Measurements from ENCODE around the gene TEX29.

Gene TEX29

GRCh38 chr13:111339366-111340143 lies 19.1 kb downstream of the TEX29 start:
- no peak for DNase-seq (ENCODE audit: low read depth in 3 of 3, low spot score in 1 of 3)

- DNase-seq (ENCODE audit: low read depth in 3 of 3, low spot score in 1 of 3) = no peak
Observed at GRCh38 chr13:111341886-111342285, 21.4 kb downstream of the TEX29 start.

GRCh38 chr13:111342721-111343120 lies 22.3 kb downstream of the TEX29 start:
- DNase-seq (ENCODE audit: low read depth in 3 of 3, low spot score in 1 of 3) = no peak

- DNase-seq (ENCODE audit: low read depth in 3 of 3, low spot score in 1 of 3) = no peak
Observed at GRCh38 chr13:111343186-111343805, 22.9 kb downstream of the TEX29 start.

GRCh38 chr13:111344471-111345191 lies 24.2 kb downstream of the TEX29 start:
- no peak for DNase-seq (ENCODE audit: low read depth in 3 of 3, low spot score in 1 of 3)

- DNase-seq (ENCODE audit: low read depth in 3 of 3, low spot score in 1 of 3) = no peak
Observed at GRCh38 chr13:111345682-111346081, 25.2 kb downstream of the TEX29 start.

GRCh38 chr13:111346101-111346680 lies 25.7 kb downstream of the TEX29 start:
- DNase-seq (ENCODE audit: low read depth in 3 of 3, low spot score in 1 of 3) = no peak

- no peak for DNase-seq (ENCODE audit: low read depth in 3 of 3, low spot score in 1 of 3)
Observed at GRCh38 chr13:111347438-111347837, 27.0 kb downstream of the TEX29 start.

- no peak for DNase-seq (ENCODE audit: low read depth in 3 of 3, low spot score in 1 of 3)
Observed at GRCh38 chr13:111353508-111353907, 33.1 kb downstream of the TEX29 start.

- no peak for DNase-seq (ENCODE audit: low read depth in 3 of 3, low spot score in 1 of 3)
Observed at GRCh38 chr13:111354789-111355188, 34.3 kb downstream of the TEX29 start.

- DNase-seq (ENCODE audit: low read depth in 3 of 3, low spot score in 1 of 3) = no peak
Observed at GRCh38 chr13:111356795-111357194, 36.4 kb downstream of the TEX29 start.

GRCh38 chr13:111359237-111359915 lies 38.9 kb downstream of the TEX29 start:
- DNase-seq (ENCODE audit: low read depth in 3 of 3, low spot score in 1 of 3) = no peak

- no peak for DNase-seq (ENCODE audit: low read depth in 3 of 3, low spot score in 1 of 3)
Observed at GRCh38 chr13:111359930-111360329, 39.5 kb downstream of the TEX29 start.

- DNase-seq (ENCODE audit: low read depth in 3 of 3, low spot score in 1 of 3) = no peak
Observed at GRCh38 chr13:111360452-111360851, 40.0 kb downstream of the TEX29 start.

- DNase-seq (ENCODE audit: low read depth in 3 of 3, low spot score in 1 of 3) = no peak
Observed at GRCh38 chr13:111361046-111361872, 40.8 kb downstream of the TEX29 start.

GRCh38 chr13:111361873-111362648 lies 41.6 kb downstream of the TEX29 start:
- no peak for DNase-seq (ENCODE audit: low read depth in 3 of 3, low spot score in 1 of 3)

- DNase-seq (ENCODE audit: low read depth in 3 of 3, low spot score in 1 of 3) = no peak
Observed at GRCh38 chr13:111363121-111363520, 42.7 kb downstream of the TEX29 start.

GRCh38 chr13:111363591-111363990 lies 43.1 kb downstream of the TEX29 start:
- no peak for DNase-seq (ENCODE audit: low read depth in 3 of 3, low spot score in 1 of 3)

GRCh38 chr13:111365149-111366005 lies 44.9 kb downstream of the TEX29 start:
- no peak for DNase-seq (ENCODE audit: low read depth in 3 of 3, low spot score in 1 of 3)

Data from stimulated activated CD4-positive, alpha-beta T cell treated with anti-CD3 and anti-CD28 coated beads, TNF-alpha, amount 100 ng/mL, for 1 hour (primary cell).